Ovary (tissue), 3 donors: ENCODE measurements around the gene RTP5.

Source experiments
- CTCF ChIP-seq, 3 donors: fragments of 450-650 bp in 2 of 3; fragments of 200-600 bp in 1 of 3; IDR thresholded peaks; one replicate each; pipeline versions ENCODE4 v1.5.1 to v1.8.0; 2016 to 2022; ENCODE audit warnings: antibody characterized with exemption in 3 of 3, mild to moderate bottlenecking in 1 of 3
- POLR2A ChIP-seq: fragments of 450-650 bp; IDR thresholded peaks from one replicate; pipeline ENCODE4 v1.6.1; 2017; ENCODE audit warnings: antibody characterized with exemption, mild to moderate bottlenecking, moderate library complexity
- donor health status: DM: no; HTN: no; CAD: no.

GRCh38 chr2:241868661-241869081 lies 858 bp upstream of the RTP5 start:
- TF ChIP-seq POLR2A = no peak
- TF ChIP-seq CTCF (IDR thresholded peaks at IDR 0.05) = no peak
